CD4-positive, alpha-beta T cell (primary cell): ENCODE measurements around the gene SLC33A1. TPM values are rescaled to one million over a fixed set of nuclear protein-coding genes. Genes with fewer than 3 reads are reported as not detected.

Experiments used
- ATAC-seq: fragments of 200-7000 bp; cut with Tn5 transposase; one replicate; pipeline ENCODE4 v1.10.0; 2022; ENCODE audit warnings: mild to moderate bottlenecking; ENCODE audit not compliant: poor library complexity
- CTCF ChIA-PET: fragments of 350-600 bp; sonication (Branson Sonifier 250); formaldehyde crosslinking; loops from one replicate; lab custom pipeline; 2021; ENCODE audit warnings: antibody characterized with exemption, inconsistent platforms; lab: Charles Lee
- POLR2A ChIA-PET: fragments of 350-600 bp; sonication (Branson Sonifier 250); formaldehyde crosslinking; loops from one replicate; lab custom pipeline; 2021; ENCODE audit warnings: antibody characterized with exemption, inconsistent platforms; lab: Charles Lee
- DNase-seq, 14 experiments: peaks; one replicate each; pipeline ENCODE4 v3.0.0-alpha.2; 2013 to 2020; ENCODE audit warnings: mixed read lengths in 2 of 14
- H3K27ac ChIP-seq, 2 donors: one replicate each; pipeline versions ENCODE4 v1.5.1 to v1.7.0; 2013; ENCODE audit warnings: low read length in 2 of 2, low read depth in 1 of 2, mild to moderate bottlenecking in 1 of 2
- H3K27me3 ChIP-seq, 2 experiments: 1 replicate in 1 of 2; 2 replicates in 1 of 2; pipeline versions ENCODE4 v1.6.1 to v1.7.0; 2013; ENCODE audit warnings: low read length in 2 of 2, control low read depth in 1 of 2, mild to moderate bottlenecking in 1 of 2, moderate library complexity in 1 of 2; ENCODE audit not compliant: insufficient read depth in 2 of 2, control insufficient read depth in 1 of 2
- H3K36me3 ChIP-seq: one replicate; pipeline ENCODE4 v1.6.1; 2013; ENCODE audit warnings: low read length, control low read depth; ENCODE audit not compliant: insufficient read depth
- H3K4me1 ChIP-seq: one replicate; pipeline ENCODE4 v1.6.1; 2013; ENCODE audit warnings: low read length, control low read depth; ENCODE audit not compliant: insufficient read depth
- H3K4me3 ChIP-seq: one replicate; pipeline ENCODE4 v1.5.1; 2013; ENCODE audit warnings: mild to moderate bottlenecking, low read length, moderate library complexity
- H3K9me3 ChIP-seq, 2 experiments: 1 replicate in 1 of 2; 2 replicates in 1 of 2; pipeline versions ENCODE4 v1.6.1 to v1.7.0; 2013; ENCODE audit warnings: low read length in 2 of 2, mild to moderate bottlenecking in 2 of 2, control low read depth in 1 of 2, moderate library complexity in 1 of 2; ENCODE audit not compliant: control insufficient read depth in 1 of 2, insufficient read depth in 1 of 2
- H3K27ac Mint-ChIP-seq: one replicate; pipeline ENCODE4 v1.8.0; 2020; ENCODE audit warnings: mixed read lengths
- H3K27me3 Mint-ChIP-seq: one replicate; pipeline ENCODE4 v1.8.0; 2021; ENCODE audit warnings: mixed read lengths
- H3K36me3 Mint-ChIP-seq: one replicate; pipeline ENCODE4 v1.8.0; 2021; ENCODE audit warnings: low read depth, mixed read lengths
- H3K4me1 Mint-ChIP-seq: one replicate; pipeline ENCODE4 v1.8.0; 2021; ENCODE audit warnings: low read depth, mixed read lengths
- H3K4me3 Mint-ChIP-seq: one replicate; pipeline ENCODE4 v1.8.0; 2020; ENCODE audit warnings: mild to moderate bottlenecking, mixed read lengths
- H3K9me3 Mint-ChIP-seq: one replicate; pipeline ENCODE4 v1.8.0; 2020; ENCODE audit warnings: mixed read lengths
- CTCF ChIP-seq: fragments of 200-600 bp; IDR thresholded peaks from one replicate; pipeline ENCODE4 v1.8.0; 2022; ENCODE audit warnings: antibody characterized with exemption, mild to moderate bottlenecking
- intact Hi-C, 2 experiments: fragments of 100-400 bp; cut with DNase I in 1 of 2; cut with micrococcal nuclease in 1 of 2; formaldehyde crosslinking; loops; one replicate each; pipeline versions ENCODE4 v1.15.1 to v1.9.0; 2023 to 2025; cut with DNase I, micrococcal nuclease
- total RNA-seq, 174 experiments: library from RNA in 2 of 174; stranded (reverse) in 2 of 174; gene quantifications; one replicate each; pipeline ENCODE4 v1.2.3 and lab custom pipeline; 2021 to 2026

The SLC33A1 gene
- total RNA-seq, 2 experiments from 2014 or later, result 14.6 to 16.4 TPM

- no peak for ATAC-seq
- no peaks in the 10 kb centered on the region for H3K9me3 Mint-ChIP-seq
- ChIA-PET CTCF (interaction anchor here (0.6 kb wide), 1 partner anchor 108 kb away, joined by 4 read pairs; no protein-coding TSS in a partner anchor), POLR2A (interaction anchor here (0.9 to 1.1 kb wide), 2 partner anchors 8 to 30 kb away, joined by 3 to 4 read pairs; no protein-coding TSS in a partner anchor)
- Histone ChIP-seq H3K27me3 (no peaks in the 10 kb centered on the region), H3K4me3 (no peak overlapping the region), H3K36me3 (no peaks in the 10 kb centered on the region), H3K27ac (no peak overlapping the region), H3K4me1 (no peaks in the 10 kb centered on the region), H3K9me3 (peaks cover 0 to 4% of the 10 kb centered on the region in 2 experiments)
- no peak for DNase-seq
- no peak overlapping the region for H3K4me3 Mint-ChIP-seq
- intact Hi-C loops, result no loop called here
- TF ChIP-seq CTCF, result no peak
- peaks cover 62% of the 10 kb centered on the region for H3K36me3 Mint-ChIP-seq
- H3K4me1 Mint-ChIP-seq, result no peaks in the 10 kb centered on the region
- no peak overlapping the region for H3K27ac Mint-ChIP-seq
- H3K27me3 Mint-ChIP-seq, result no peaks in the 10 kb centered on the region
Measured at GRCh38 chr3:155772801-155773200, 81.4 kb downstream of the SLC33A1 start.

- Histone ChIP-seq H3K4me3 (no peak overlapping the region), H3K27me3 (no peaks in the 10 kb centered on the region), H3K9me3 (peaks cover 0 to 4% of the 10 kb centered on the region in 2 experiments), H3K4me1 (no peaks in the 10 kb centered on the region), H3K27ac (no peak overlapping the region), H3K36me3 (no peaks in the 10 kb centered on the region)
- intact Hi-C loops, result no loop called here
- Mint-ChIP-seq H3K27ac (no peak overlapping the region), H3K36me3 (peaks cover 60% of the 10 kb centered on the region), H3K27me3 (no peaks in the 10 kb centered on the region), H3K4me1 (no peaks in the 10 kb centered on the region), H3K4me3 (no peak overlapping the region), H3K9me3 (no peaks in the 10 kb centered on the region)
- ChIA-PET POLR2A (no interaction called here), CTCF (interaction anchor here (1.8 kb wide), 1 partner anchor 35 kb away, joined by 3 read pairs; the partner anchor contains the start of gene C3orf33)
- DNase-seq (no peak), ATAC-seq (no peak)
- no peak for TF ChIP-seq CTCF
Measured at GRCh38 chr3:155771126-155771525, 83.1 kb downstream of the SLC33A1 start.

Other genes with a start within 250 kb of the SLC33A1 start
- gene PLCH1, start 109.4 kb downstream of the SLC33A1 start, total RNA-seq, result under 1 TPM; 0.03 to 0.20 TPM
- gene C3orf33, start 48.1 kb downstream of the SLC33A1 start, total RNA-seq, result 1 to 10 TPM; 2.4 to 2.6 TPM
- gene GMPS, start 16.2 kb upstream of the SLC33A1 start, total RNA-seq, result 10 to 100 TPM; 34.1 to 34.3 TPM